Muscle of leg (tissue), 11 donors: ENCODE measurements around the gene CYP2F1. TPM values are rescaled to one million over a fixed set of nuclear protein-coding genes. Genes with fewer than 3 reads are reported as not detected.
"Not testable (repeated sequence)": the region's sequence is repeated elsewhere in the genome, so short reads cannot be mapped to it uniquely, and the experiment has no call there.

Source experiments
- DNase-seq: peaks from one replicate; pipeline ENCODE4 v3.0.0; 2013
- H3K27ac ChIP-seq: one replicate; pipeline ENCODE4 v1.5.1; 2013; ENCODE audit warnings: mild to moderate bottlenecking, low read length, control low read depth
- H3K27me3 ChIP-seq: one replicate; pipeline ENCODE4 v1.6.1; 2013; ENCODE audit warnings: low read length; ENCODE audit not compliant: control insufficient read depth, insufficient read depth
- H3K36me3 ChIP-seq: one replicate; pipeline ENCODE4 v1.6.1; 2013; ENCODE audit warnings: low read length; ENCODE audit not compliant: control insufficient read depth, insufficient read depth
- H3K4me1 ChIP-seq: one replicate; pipeline ENCODE4 v1.6.1; 2013; ENCODE audit warnings: low read length; ENCODE audit not compliant: control insufficient read depth, insufficient read depth
- H3K4me3 ChIP-seq: one replicate; pipeline ENCODE4 v1.5.1; 2013; ENCODE audit warnings: low read length, control low read depth
- H3K9me3 ChIP-seq: replicated peaks from 2 replicates; pipeline ENCODE4 v1.6.1; 2013; ENCODE audit warnings: low read depth, low read length; ENCODE audit not compliant: control insufficient read depth
- WGBS: methylation state at CpG from one replicate; pipeline ENCODE4 v1.1.5; 2013; ENCODE audit warnings: missing lambda C conversion rate; ENCODE audit not compliant: insufficient coverage; 5-methylcytosine and 5-hydroxymethylcytosine counted together
- polyA plus RNA-seq, 8 donors: library from polyadenylated mRNA; unstranded; fragments of 120-200 nt; gene quantifications; one replicate each; pipeline versions ENCODE4 v1.2.1 to v1.2.3, GENCODE V29; 2013; ENCODE audit warnings: inconsistent platforms in 1 of 8, low replicate concordance in 1 of 8; ENCODE audit not compliant: insufficient read length in 8 of 8, insufficient read depth in 1 of 8
- total RNA-seq: library from RNA; stranded (reverse); fragments of 120-200 nt; gene quantifications from one replicate; pipeline ENCODE4 v1.2.4, GENCODE V29; 2013

Gene CYP2F1
- total and polyA plus RNA-seq, 9 donors, result 0.10 TPM; not detected in 8

- Histone ChIP-seq H3K4me1 (peaks cover 5% of the 10 kb centered on the region), H3K4me3 (no peak overlapping the region), H3K27me3 (no peaks in the 10 kb centered on the region), H3K27ac (no peak overlapping the region), H3K36me3 (no peaks in the 10 kb centered on the region), H3K9me3 (no peaks in the 10 kb centered on the region)
- no peak for DNase-seq
- 93% methylated on average over 8 of the region's 11 CpGs for WGBS
Observed at GRCh38 chr19:41123716-41124294, 9.6 kb downstream of the CYP2F1 start.

- not testable (repeated sequence) for H3K27me3 ChIP-seq, H3K27ac ChIP-seq, H3K4me1 ChIP-seq, H3K4me3 ChIP-seq, H3K9me3 ChIP-seq, H3K36me3 ChIP-seq, DNase-seq
- no CpG with 5 or more reads among the region's 2 CpGs for WGBS
Observed at GRCh38 chr19:41126765-41127203, 12.6 kb downstream of the CYP2F1 start.

- WGBS, result 40% methylated on average over 2 of the region's 7 CpGs
- not testable (repeated sequence) for H3K27me3 ChIP-seq, DNase-seq, H3K9me3 ChIP-seq, H3K36me3 ChIP-seq, H3K27ac ChIP-seq, H3K4me3 ChIP-seq, H3K4me1 ChIP-seq
Observed at GRCh38 chr19:41127362-41127761, 13.1 kb downstream of the CYP2F1 start.

- WGBS, result 1% methylated on average over 15 of the region's 29 CpGs
- H3K4me3 ChIP-seq, H3K27ac ChIP-seq, H3K27me3 ChIP-seq, H3K9me3 ChIP-seq, H3K36me3 ChIP-seq, H3K4me1 ChIP-seq: not testable (repeated sequence)
- DNase-seq, result peak; percentile 59
Observed at GRCh38 chr19:41127801-41128300, 13.6 kb downstream of the CYP2F1 start.

GRCh38 chr19:41128692-41129091 lies 14.5 kb downstream of the CYP2F1 start:
- Histone ChIP-seq H3K4me3 (no peak overlapping the region), H3K36me3 (no peaks in the 10 kb centered on the region), H3K4me1 (peaks cover 5% of the 10 kb centered on the region), H3K27ac (no peak overlapping the region), H3K9me3 (no peaks in the 10 kb centered on the region), H3K27me3 (peaks cover 10% of the 10 kb centered on the region)
- DNase-seq, result no peak
- 80% methylated on average over 5 of the region's 6 CpGs for WGBS

- 81% methylated on average over 2 of the region's 5 CpGs for WGBS
Observed at GRCh38 chr19:41131186-41131585, 17.0 kb downstream of the CYP2F1 start.

GRCh38 chr19:41133260-41133659 lies 19.0 kb downstream of the CYP2F1 start:
- Histone ChIP-seq H3K4me3 (no peak overlapping the region), H3K36me3 (no peaks in the 10 kb centered on the region), H3K27me3 (peaks cover 21% of the 10 kb centered on the region), H3K27ac (no peak overlapping the region), H3K9me3 (no peaks in the 10 kb centered on the region), H3K4me1 (no peaks in the 10 kb centered on the region)
- no CpG with 5 or more reads among the region's 3 CpGs for WGBS
- no peak for DNase-seq

More at GRCh38 chr19:41131186-41131585, 17.0 kb downstream of the CYP2F1 start:
- H3K9me3 ChIP-seq, result no peaks in the 10 kb centered on the region
- no peak overlapping the region for H3K4me3 ChIP-seq
- H3K36me3 ChIP-seq, result no peaks in the 10 kb centered on the region
- peaks cover 5% of the 10 kb centered on the region for H3K4me1 ChIP-seq
- no peak for DNase-seq
- peaks cover 21% of the 10 kb centered on the region for H3K27me3 ChIP-seq
- H3K27ac ChIP-seq, result no peak overlapping the region

- no peak for DNase-seq
- Histone ChIP-seq H3K9me3 (no peaks in the 10 kb centered on the region), H3K4me3 (no peak overlapping the region), H3K4me1 (no peaks in the 10 kb centered on the region), H3K36me3 (no peaks in the 10 kb centered on the region), H3K27ac (no peak overlapping the region), H3K27me3 (peaks cover 21% of the 10 kb centered on the region)
- 90% methylated on average over 4 of the region's 20 CpGs for WGBS
Observed at GRCh38 chr19:41134616-41135015, 20.4 kb downstream of the CYP2F1 start.

GRCh38 chr19:41135390-41136384 lies 21.5 kb downstream of the CYP2F1 start:
- 18% methylated on average over 23 of the region's 76 CpGs for WGBS
- H3K4me3 ChIP-seq, result peak overlapping the region; percentile 31
- not testable (repeated sequence) for H3K36me3 ChIP-seq, H3K4me1 ChIP-seq, H3K9me3 ChIP-seq, H3K27ac ChIP-seq
- H3K27me3 ChIP-seq, result peaks cover 18% of the 10 kb centered on the region
- DNase-seq, result peak; percentile 60
